Measurements from ENCODE around the gene SLIT3. TPM values are rescaled to one million over a fixed set of nuclear protein-coding genes. Genes with fewer than 3 reads are reported as not detected.

Gene SLIT3
- total RNA-seq, 1 experiment from 2014 or later: not detected

- Histone ChIP-seq H3F3A (ENCODE audit: insufficient read depth, low read depth) (no peaks in the 10 kb centered on the region), H3K27ac (no peak overlapping the region), H3K9me3 (ENCODE audit: insufficient read depth, low read depth) (no peaks in the 10 kb centered on the region), H3K9me2 (ENCODE audit: insufficient read depth) (no peaks in the 10 kb centered on the region), H4K20me1 (ENCODE audit: insufficient read depth) (no peaks in the 10 kb centered on the region), H2AFZ (no peak overlapping the region), H3K36me3 (ENCODE audit: low read depth) (no peaks in the 10 kb centered on the region), H3K27me3 (ENCODE audit: insufficient read depth, low read depth) (peaks cover 93% of the 10 kb centered on the region), H3K4me1 (replicated peaks; ENCODE audit: insufficient read depth) (no peaks in the 10 kb centered on the region), H3K79me2 (ENCODE audit: low read depth) (no peaks in the 10 kb centered on the region), H3K4me2 (no peak overlapping the region), H3K4me3 (no peak overlapping the region)
- intact Hi-C loops (cut with micrococcal nuclease; ENCODE audit: unreplicated experiment): no loop called here
- ChIA-PET POLR2A (ENCODE audit: unreplicated experiment) (no interaction called here), CTCF (no interaction called here)
- no peak for TF ChIP-seq EZH2 (IDR thresholded peaks at IDR 0.05; ENCODE audit: low read depth)
- TF ChIP-seq CTCF (conservative IDR thresholded peaks at IDR 0.05): no peak
- no TSS peak for BruUV-seq (replicated peaks)
- no peak for DNase-seq
Measured at GRCh38 chr5:169248996-169249395, 51.9 kb downstream of the SLIT3 start.

- no peak overlapping the region for H2AFZ ChIP-seq
- H3K4me2 ChIP-seq: no peak overlapping the region
- H3K9me2 ChIP-seq (ENCODE audit: insufficient read depth): no peaks in the 10 kb centered on the region
- H3K36me3 ChIP-seq (ENCODE audit: low read depth): no peaks in the 10 kb centered on the region
- no peaks in the 10 kb centered on the region for H3K4me1 ChIP-seq (replicated peaks; ENCODE audit: insufficient read depth)
- H3K9me3 ChIP-seq (ENCODE audit: insufficient read depth, low read depth): no peaks in the 10 kb centered on the region
- BruUV-seq (replicated peaks): no TSS peak
- H3K4me3 ChIP-seq: no peak overlapping the region
- no peak overlapping the region for H3K27ac ChIP-seq
- POLR2A ChIA-PET (ENCODE audit: unreplicated experiment): no interaction called here
- peaks cover 93% of the 10 kb centered on the region for H3K27me3 ChIP-seq (ENCODE audit: insufficient read depth, low read depth)
- no peaks in the 10 kb centered on the region for H3K79me2 ChIP-seq (ENCODE audit: low read depth)
- intact Hi-C loops (cut with micrococcal nuclease; ENCODE audit: unreplicated experiment): no loop called here
- H3F3A ChIP-seq (ENCODE audit: insufficient read depth, low read depth): no peaks in the 10 kb centered on the region
- TF ChIP-seq CTCF (conservative IDR thresholded peaks at IDR 0.05): no peak
- no peaks in the 10 kb centered on the region for H4K20me1 ChIP-seq (ENCODE audit: insufficient read depth)
- CTCF ChIA-PET: no interaction called here
- no peak for DNase-seq
Measured at GRCh38 chr5:169248550-169248949, 52.4 kb downstream of the SLIT3 start.

GRCh38 chr5:169244812-169245211, 56.1 kb downstream of the SLIT3 start:
- ChIA-PET CTCF (no interaction called here), POLR2A (ENCODE audit: unreplicated experiment) (no interaction called here)
- no peaks in the 10 kb centered on the region for H3K79me2 ChIP-seq (ENCODE audit: low read depth)
- no peaks in the 10 kb centered on the region for H3K36me3 ChIP-seq (ENCODE audit: low read depth)
- intact Hi-C loops (cut with micrococcal nuclease; ENCODE audit: unreplicated experiment): no loop called here
- DNase-seq: no peak
- no peak for TF ChIP-seq EZH2 (IDR thresholded peaks at IDR 0.05; ENCODE audit: low read depth)
- TF ChIP-seq CTCF (conservative IDR thresholded peaks at IDR 0.05): no peak
- no peak overlapping the region for H3K27ac ChIP-seq
- H3K27me3 ChIP-seq (ENCODE audit: insufficient read depth, low read depth): peaks cover 79% of the 10 kb centered on the region
- no peaks in the 10 kb centered on the region for H3K4me1 ChIP-seq (replicated peaks; ENCODE audit: insufficient read depth)
- BruUV-seq (replicated peaks): no TSS peak
- H3K9me3 ChIP-seq (ENCODE audit: insufficient read depth, low read depth): no peaks in the 10 kb centered on the region
- no peak overlapping the region for H3K4me3 ChIP-seq
- H3K4me2 ChIP-seq: no peak overlapping the region
- H3K9me2 ChIP-seq (ENCODE audit: insufficient read depth): no peaks in the 10 kb centered on the region
- no peak overlapping the region for H2AFZ ChIP-seq
- H3F3A ChIP-seq (ENCODE audit: insufficient read depth, low read depth): no peaks in the 10 kb centered on the region
- no peaks in the 10 kb centered on the region for H4K20me1 ChIP-seq (ENCODE audit: insufficient read depth)

Measured in PC-9 (cell line).